ENCODE measurements around the gene KLHL40. TPM values are rescaled to one million over a fixed set of nuclear protein-coding genes. Genes with fewer than 3 reads are reported as not detected.

Gene KLHL40
- total RNA-seq, 2 donors from 2014 or later = not detected

GRCh38 chr3:42654331-42655201 lies 30.8 kb upstream of the KLHL40 start:
- DNase-seq (ENCODE audit: low spot score) (no peak), ATAC-seq (ENCODE audit: insufficient number of reproducible peaks, low FRiP score, low read depth) (no peak)
- Histone ChIP-seq H3K27ac (peak overlapping the region; percentile 92 to 97), H3K4me3 (peak overlapping the region; percentile 91), H3K9me3 (no peaks in the 10 kb centered on the region), H3K27me3 (replicated peaks; ENCODE audit: insufficient read depth) (no peaks in the 10 kb centered on the region), H3K4me1 (ENCODE audit: control insufficient read depth in 1 of 2, low read depth in 2 of 2) (peaks cover 36 to 77% of the 10 kb centered on the region in 2 donors), H3K36me3 (peaks cover 11% of the 10 kb centered on the region)
- no peak for TF ChIP-seq CTCF (IDR thresholded peaks at IDR 0.05)

- TF ChIP-seq CTCF (IDR thresholded peaks at IDR 0.05) = no peak
- Histone ChIP-seq H3K27me3 (replicated peaks; ENCODE audit: insufficient read depth) (no peaks in the 10 kb centered on the region), H3K4me1 (ENCODE audit: control insufficient read depth in 1 of 2, low read depth in 2 of 2) (peaks cover 37 to 77% of the 10 kb centered on the region in 2 donors), H3K27ac (peak overlapping the region; percentile 92 to 97), H3K36me3 (peaks cover 11% of the 10 kb centered on the region), H3K9me3 (no peaks in the 10 kb centered on the region), H3K4me3 (peak overlapping the region; percentile 91)
- DNase-seq (ENCODE audit: low spot score) (no peak), ATAC-seq (ENCODE audit: insufficient number of reproducible peaks, low FRiP score, low read depth) (no peak)
These were observed 29.9 kb upstream of the KLHL40 start for GRCh38 chr3:42655331-42655888.

- Histone ChIP-seq H3K9me3 (no peaks in the 10 kb centered on the region), H3K36me3 (peaks cover 11% of the 10 kb centered on the region), H3K27me3 (replicated peaks; ENCODE audit: insufficient read depth) (no peaks in the 10 kb centered on the region), H3K4me1 (ENCODE audit: control insufficient read depth in 1 of 2, low read depth in 2 of 2) (peaks cover 32 to 73% of the 10 kb centered on the region in 2 donors), H3K4me3 (peak overlapping the region; percentile 91), H3K27ac (peak overlapping the region; percentile 92 to 97)
- DNase-seq (ENCODE audit: low spot score) (no peak), ATAC-seq (ENCODE audit: insufficient number of reproducible peaks, low FRiP score, low read depth) (no peak)
- TF ChIP-seq CTCF (IDR thresholded peaks at IDR 0.05) = no peak
These were observed 29.2 kb upstream of the KLHL40 start for GRCh38 chr3:42655980-42656679.

GRCh38 chr3:42656680-42657610 lies 28.4 kb upstream of the KLHL40 start:
- no peak for TF ChIP-seq CTCF (IDR thresholded peaks at IDR 0.05)
- H3K4me1 ChIP-seq (ENCODE audit: control insufficient read depth in 1 of 2, low read depth in 2 of 2) = peaks cover 27 to 65% of the 10 kb centered on the region in 2 donors
- H3K36me3 ChIP-seq = peaks cover 11% of the 10 kb centered on the region
- H3K27me3 ChIP-seq (replicated peaks; ENCODE audit: insufficient read depth) = no peaks in the 10 kb centered on the region
- no peaks in the 10 kb centered on the region for H3K9me3 ChIP-seq
- DNase-seq (ENCODE audit: low spot score) (no peak), ATAC-seq (ENCODE audit: insufficient number of reproducible peaks, low FRiP score, low read depth) (no peak)
- no peak overlapping the region for H3K4me3 ChIP-seq
- H3K27ac ChIP-seq = peak overlapping the region in 1 of 2 donors; percentile 92
